CD4-positive, alpha-beta T cell treated with Interferon alpha-2 for 1 hour (primary cell): ENCODE results near the gene KRT35.
"Not testable (repeated sequence)": the region's sequence is repeated elsewhere in the genome, so short reads cannot be mapped to it uniquely, and the experiment has no call there.

Experiments
- DNase-seq, 2 donors: peaks; one replicate each; pipeline ENCODE4 v3.0.0-alpha.2; 2020 to 2022

KRT35 gene

GRCh38 chr17:41451154-41451728, 29.7 kb downstream of the KRT35 start:
- DNase-seq, result no peak

- DNase-seq, result no peak
These were observed 31.9 kb downstream of the KRT35 start for GRCh38 chr17:41449008-41449407.

DNA sequence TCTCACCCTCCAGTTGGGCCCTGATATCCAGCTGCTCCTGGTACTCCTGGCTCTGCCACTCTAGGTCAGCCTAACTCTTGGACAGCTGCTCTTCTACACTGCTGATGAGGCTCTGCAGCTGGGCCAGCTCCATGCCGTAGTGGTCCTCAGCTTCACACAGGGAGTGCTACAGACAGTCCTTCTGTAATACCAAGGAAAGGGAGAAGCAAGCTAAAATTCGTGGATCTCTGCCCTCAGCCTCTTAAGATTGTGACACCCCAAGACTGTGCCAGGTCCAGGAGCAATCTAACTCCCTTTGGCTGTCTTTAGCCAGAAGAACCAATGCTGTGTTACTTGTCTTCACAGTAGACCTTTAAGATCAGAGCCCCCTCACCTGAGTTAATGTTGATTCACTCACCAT, 32.4 kb downstream of the KRT35 start:
- no peak for DNase-seq

GRCh38 chr17:41446806-41447205, 34.1 kb downstream of the KRT35 start:
- no peak for DNase-seq

DNA sequence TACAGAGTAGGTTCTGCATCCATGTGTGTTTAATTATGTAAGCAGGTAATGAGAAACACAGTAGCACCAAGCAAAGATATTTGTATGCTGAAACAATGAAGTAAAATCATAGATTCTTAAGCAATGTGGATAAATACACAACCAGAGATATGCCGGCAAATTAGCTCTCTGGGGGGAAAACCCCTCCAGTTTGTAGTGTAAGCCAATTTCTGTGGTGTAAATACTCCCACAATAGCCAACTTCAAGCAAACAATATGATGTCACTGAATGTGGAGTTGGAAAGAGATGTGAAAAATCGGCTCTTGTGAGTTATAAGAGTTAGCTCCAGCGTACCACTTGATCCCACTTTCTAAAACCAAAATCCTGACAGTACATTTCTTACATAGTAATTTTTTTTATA, 36.3 kb downstream of the KRT35 start:
- no peak for DNase-seq

DNA sequence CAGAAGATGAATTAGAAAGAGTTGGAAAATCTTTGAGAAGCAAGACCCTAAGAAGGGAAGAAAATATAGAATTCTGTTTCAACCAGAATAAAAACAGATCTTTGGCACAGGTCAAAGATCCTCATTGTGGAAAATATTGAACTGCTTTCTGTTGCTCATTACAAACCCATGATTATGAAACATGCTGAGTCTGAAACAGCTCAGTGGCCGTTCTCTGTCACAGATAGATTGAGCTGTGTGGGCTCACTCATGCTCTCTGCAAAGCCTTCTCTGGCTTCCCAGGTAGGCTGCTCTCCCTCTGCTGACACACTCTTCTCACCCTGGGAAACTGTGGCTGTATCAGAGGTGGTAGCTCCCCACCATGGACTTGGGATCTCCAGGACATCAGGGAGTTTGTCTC, 36.8 kb downstream of the KRT35 start:
- no peak for DNase-seq

DNA sequence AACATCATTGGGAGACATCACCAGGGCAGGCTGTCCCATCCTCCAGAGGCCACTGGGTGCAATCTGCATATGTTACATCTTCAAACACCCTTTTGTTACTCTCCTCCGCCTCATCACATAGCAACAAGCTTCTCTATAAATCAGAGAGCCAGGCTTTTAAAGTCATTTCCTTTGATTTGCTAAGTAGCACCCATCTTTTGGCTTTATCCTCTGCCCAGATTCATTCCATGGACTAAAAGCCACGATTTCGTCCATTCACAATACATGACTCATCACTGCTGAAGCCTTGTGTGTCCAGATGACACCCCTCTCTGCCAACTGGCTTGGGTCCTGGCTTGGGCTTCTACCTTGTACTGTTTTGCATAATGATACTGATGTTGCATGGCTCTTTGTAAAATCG, 38.2 kb downstream of the KRT35 start:
- DNase-seq, result no peak

DNA sequence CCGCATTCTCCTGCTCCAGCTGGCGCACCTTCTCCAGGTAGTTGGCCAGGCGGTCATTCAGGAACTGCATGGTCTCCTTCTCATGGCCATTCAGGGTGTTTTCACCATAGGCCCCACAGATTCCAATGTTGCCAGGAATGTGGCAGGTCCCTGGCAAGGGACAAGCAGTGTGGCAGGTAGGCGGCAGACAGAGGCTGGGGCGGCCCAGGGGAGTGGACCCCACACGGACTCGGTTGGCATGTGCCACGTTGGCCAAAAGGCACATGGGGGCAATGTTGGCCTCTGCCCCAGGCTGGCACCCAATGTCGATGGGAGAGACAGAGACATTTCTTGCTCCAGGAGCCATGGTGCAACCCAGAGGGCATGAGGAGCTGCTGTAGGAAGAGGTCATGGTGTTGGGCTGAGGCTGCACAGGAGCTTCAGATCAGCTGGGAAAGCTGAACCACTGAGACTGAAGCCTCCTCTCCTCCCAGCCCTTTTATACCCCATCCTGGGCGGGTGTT, 40.4 kb downstream of the KRT35 start, which contains the start of gene KRT38:
Gene KRT38, minus strand, starts transcription at position 453 of the 503 bp plus-strand sequence. Its CDS starts 62 bp downstream, at position 391.
- no peak for DNase-seq

DNA sequence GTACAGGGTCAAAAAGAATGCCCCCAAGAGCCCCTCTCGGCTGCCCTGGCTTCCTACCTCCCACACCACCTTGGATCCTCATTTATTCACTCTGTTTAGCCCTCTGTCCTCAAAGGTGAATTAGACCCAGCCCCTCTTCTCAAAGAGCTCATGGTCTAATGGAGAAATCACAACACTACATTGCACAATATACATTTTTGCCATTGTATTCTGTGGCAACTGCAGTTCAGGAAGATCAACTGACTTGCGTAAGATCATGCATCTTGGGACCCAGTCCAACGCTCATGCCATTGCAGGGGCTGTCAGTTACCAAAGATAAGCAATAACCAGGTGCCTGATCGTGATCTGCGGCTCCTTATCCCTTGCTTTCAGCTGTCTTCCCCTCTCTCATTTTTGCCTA, 41.6 kb downstream of the KRT35 start:
- no peak for DNase-seq

GRCh38 chr17:41437769-41438168, 43.2 kb downstream of the KRT35 start:
- no peak for DNase-seq

- DNase-seq, result no peak
These were observed 43.7 kb downstream of the KRT35 start for GRCh38 chr17:41437254-41437653.

- DNase-seq, result no peak
These were observed 46.5 kb downstream of the KRT35 start for GRCh38 chr17:41434415-41434814.

- DNase-seq, result no peak
These were observed 46.9 kb downstream of the KRT35 start for GRCh38 chr17:41434005-41434404.

GRCh38 chr17:41433586-41433985, 47.4 kb downstream of the KRT35 start:
- no peak for DNase-seq

DNA sequence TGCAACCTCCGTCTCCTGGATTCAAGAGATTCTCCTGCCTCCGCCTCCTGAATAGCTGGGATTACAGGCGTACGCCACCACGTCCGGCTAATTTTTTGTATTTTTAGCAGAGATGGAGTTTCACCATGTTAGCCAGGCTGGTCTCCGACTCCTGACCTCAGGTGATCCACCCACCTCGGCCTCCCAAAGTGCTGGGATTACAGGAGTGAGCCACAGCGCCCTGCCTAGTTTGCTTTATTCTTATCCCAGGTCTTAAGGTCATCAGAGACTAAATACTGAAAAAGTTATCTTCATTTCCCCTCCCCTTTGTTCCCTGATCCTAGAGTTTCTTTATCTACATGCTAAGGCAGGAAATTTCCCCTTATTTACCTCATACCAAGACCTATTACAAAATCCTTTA, 50.6 kb downstream of the KRT35 start:
- not testable (repeated sequence) for DNase-seq

DNA sequence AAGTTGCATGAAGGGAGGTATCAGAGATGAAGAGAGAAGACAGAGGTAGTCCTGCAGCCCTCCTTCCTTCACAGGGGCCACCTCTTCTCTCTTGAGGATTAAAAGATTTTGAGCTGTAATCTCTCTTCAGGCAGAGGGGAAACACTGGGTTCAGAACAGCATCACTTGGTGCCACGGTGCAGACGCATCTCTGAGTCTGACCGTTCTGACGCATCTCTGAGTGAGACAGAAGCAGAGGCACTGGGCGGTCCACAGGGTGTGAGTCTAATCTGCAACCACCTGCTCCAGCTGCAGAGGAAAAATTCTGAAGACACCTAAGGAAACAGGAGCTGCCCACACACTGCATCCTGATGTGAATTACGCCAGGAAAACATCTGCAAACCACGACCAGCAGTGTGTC, 51.3 kb downstream of the KRT35 start:
- DNase-seq, result no peak

DNA sequence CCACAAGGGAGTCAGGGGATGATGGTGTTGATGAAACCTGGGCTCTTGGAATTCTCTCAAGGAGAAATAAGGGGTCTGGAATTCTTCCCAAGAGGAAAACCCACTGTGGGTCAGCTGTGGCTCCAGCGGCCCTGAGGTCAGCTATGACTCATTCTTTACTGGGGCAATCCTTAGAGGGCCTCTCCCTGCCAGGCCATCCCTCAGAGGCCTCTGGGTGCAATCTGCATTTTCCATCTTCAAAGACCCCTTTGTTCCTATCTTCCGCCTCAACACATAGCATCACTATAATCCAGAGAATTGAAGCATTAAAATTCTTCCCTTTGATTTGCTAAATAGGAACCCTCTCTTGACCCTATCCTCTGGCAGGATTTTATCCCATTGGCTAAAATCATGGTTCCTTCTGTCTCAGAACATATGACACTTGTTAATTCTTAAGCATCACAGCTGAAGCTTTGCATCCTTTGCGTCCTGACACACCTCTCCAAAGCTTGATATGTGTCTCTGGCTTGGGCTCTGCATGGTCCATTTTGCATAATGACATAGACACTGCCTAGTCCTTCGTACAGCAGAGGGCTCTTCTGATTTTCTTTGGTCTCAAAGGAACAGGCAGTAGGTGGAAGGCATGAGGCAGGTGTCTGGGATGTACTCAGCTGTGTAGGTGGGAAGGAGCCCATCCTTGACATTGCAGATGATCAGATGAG, 52.2 kb downstream of the KRT35 start:
- no peak for DNase-seq
